CD4-positive, alpha-beta T cell treated with Interferon gamma for 1 hour (primary cell): ENCODE data around the gene DLG2.
"Not testable (repeated sequence)": the region's sequence is repeated elsewhere in the genome, so short reads cannot be mapped to it uniquely, and the experiment has no call there.

ENCODE experiments used
- DNase-seq: peaks from one replicate; pipeline ENCODE4 v3.0.0-alpha.2; 2020

DLG2 gene

GRCh38 chr11:83809274-83809673 lies 1817.9 kb downstream of the DLG2 start:
- no peak for DNase-seq

- no peak for DNase-seq
Observed at GRCh38 chr11:83801799-83802198, 1825.3 kb downstream of the DLG2 start.

GRCh38 chr11:83793310-83793709 lies 1833.8 kb downstream of the DLG2 start:
- DNase-seq: no peak

GRCh38 chr11:83791557-83791956 lies 1835.6 kb downstream of the DLG2 start:
- DNase-seq: no peak

GRCh38 chr11:83785942-83786341 lies 1841.2 kb downstream of the DLG2 start:
- DNase-seq: no peak

- DNase-seq: no peak
Observed at GRCh38 chr11:83784419-83784818, 1842.7 kb downstream of the DLG2 start.

GRCh38 chr11:83782329-83782728 lies 1844.8 kb downstream of the DLG2 start:
- DNase-seq: no peak

- DNase-seq: no peak
Observed at GRCh38 chr11:83779876-83780275, 1847.3 kb downstream of the DLG2 start.

GRCh38 chr11:83778596-83778995 lies 1848.5 kb downstream of the DLG2 start:
- DNase-seq: no peak

- no peak for DNase-seq
Observed at GRCh38 chr11:83773950-83774880, 1852.9 kb downstream of the DLG2 start.

GRCh38 chr11:83768489-83768888 lies 1858.7 kb downstream of the DLG2 start:
- DNase-seq: no peak

GRCh38 chr11:83766932-83767331 lies 1860.2 kb downstream of the DLG2 start:
- no peak for DNase-seq

GRCh38 chr11:83764643-83765042 lies 1862.5 kb downstream of the DLG2 start:
- no peak for DNase-seq

- no peak for DNase-seq
Observed at GRCh38 chr11:83760932-83761331, 1866.2 kb downstream of the DLG2 start.

- DNase-seq: no peak
Observed at GRCh38 chr11:83759148-83759547, 1868.0 kb downstream of the DLG2 start.

- DNase-seq: no peak
Observed at GRCh38 chr11:83751041-83751440, 1876.1 kb downstream of the DLG2 start.

GRCh38 chr11:83746921-83747585 lies 1880.1 kb downstream of the DLG2 start:
- no peak for DNase-seq

GRCh38 chr11:83744620-83745192 lies 1882.4 kb downstream of the DLG2 start:
- no peak for DNase-seq

GRCh38 chr11:83736684-83737083 lies 1890.5 kb downstream of the DLG2 start:
- no peak for DNase-seq

- DNase-seq: no peak
Observed at GRCh38 chr11:83734120-83734519, 1893.0 kb downstream of the DLG2 start.

- not testable (repeated sequence) for DNase-seq
Observed at GRCh38 chr11:83731288-83731687, 1895.9 kb downstream of the DLG2 start.

GRCh38 chr11:83728281-83728680 lies 1898.9 kb downstream of the DLG2 start:
- DNase-seq: no peak

GRCh38 chr11:83727251-83727650 lies 1899.9 kb downstream of the DLG2 start:
- no peak for DNase-seq

- DNase-seq: no peak
Observed at GRCh38 chr11:83726316-83726715, 1900.8 kb downstream of the DLG2 start.
